ENCODE results near the gene SMAD2.
"Not testable (repeated sequence)": the region's sequence is repeated elsewhere in the genome, so short reads cannot be mapped to it uniquely, and the experiment has no call there.

SMAD2 gene

GRCh38 chr18:47930199-47930930, at the start of gene SMAD2:
Gene SMAD2, minus strand, starts transcription at chr18:47930659. Its CDS starts 33,903 bp downstream, at chr18:47896756.
- peak; percentile 89 for DNase-seq (ENCODE audit: low spot score)

- DNase-seq (ENCODE audit: low spot score): no peak
Measured at GRCh38 chr18:47979611-47980200, 49.2 kb upstream of the SMAD2 start.

- no peak for DNase-seq (ENCODE audit: low spot score)
Measured at GRCh38 chr18:47978603-47979002, 48.1 kb upstream of the SMAD2 start.

GRCh38 chr18:47978141-47978540, 47.7 kb upstream of the SMAD2 start:
- DNase-seq (ENCODE audit: low spot score): no peak

GRCh38 chr18:47975701-47976100, 45.2 kb upstream of the SMAD2 start:
- DNase-seq (ENCODE audit: low spot score): no peak

- no peak for DNase-seq (ENCODE audit: low spot score)
Measured at GRCh38 chr18:47975105-47975504, 44.6 kb upstream of the SMAD2 start.

- DNase-seq (ENCODE audit: low spot score): no peak
Measured at GRCh38 chr18:47970664-47971531, 40.4 kb upstream of the SMAD2 start.

- no peak for DNase-seq (ENCODE audit: low spot score)
Measured at GRCh38 chr18:47969816-47970215, 39.4 kb upstream of the SMAD2 start.

- no peak for DNase-seq (ENCODE audit: low spot score)
Measured at GRCh38 chr18:47968721-47969120, 38.3 kb upstream of the SMAD2 start.

GRCh38 chr18:47968006-47968676, 37.7 kb upstream of the SMAD2 start:
- DNase-seq (ENCODE audit: low spot score): no peak

GRCh38 chr18:47964053-47964452, 33.6 kb upstream of the SMAD2 start:
- DNase-seq (ENCODE audit: low spot score): no peak

- not testable (repeated sequence) for DNase-seq (ENCODE audit: low spot score)
Measured at GRCh38 chr18:47961003-47961402, 30.5 kb upstream of the SMAD2 start.

- no peak for DNase-seq (ENCODE audit: low spot score)
Measured at GRCh38 chr18:47953471-47953931, 23.0 kb upstream of the SMAD2 start.

- DNase-seq (ENCODE audit: low spot score): no peak
Measured at GRCh38 chr18:47950511-47950910, 20.1 kb upstream of the SMAD2 start.

- DNase-seq (ENCODE audit: low spot score): no peak
Measured at GRCh38 chr18:47949202-47949601, 18.7 kb upstream of the SMAD2 start.

- no peak for DNase-seq (ENCODE audit: low spot score)
Measured at GRCh38 chr18:47946889-47947288, 16.4 kb upstream of the SMAD2 start.

GRCh38 chr18:47944972-47945852, 14.8 kb upstream of the SMAD2 start:
- peak; percentile 36 for DNase-seq (ENCODE audit: low spot score)

GRCh38 chr18:47936952-47937351, 6.5 kb upstream of the SMAD2 start:
- DNase-seq (ENCODE audit: low spot score): no peak

- no peak for DNase-seq (ENCODE audit: low spot score)
Measured at GRCh38 chr18:47935321-47936055, 5.0 kb upstream of the SMAD2 start.

- no peak for DNase-seq (ENCODE audit: low spot score)
Measured at GRCh38 chr18:47932603-47933002, 2.1 kb upstream of the SMAD2 start.
